ENCODE measurements around the gene PAFAH1B2.
"Not testable (repeated sequence)": the region's sequence is repeated elsewhere in the genome, so short reads cannot be mapped to it uniquely, and the experiment has no call there.

DNA sequence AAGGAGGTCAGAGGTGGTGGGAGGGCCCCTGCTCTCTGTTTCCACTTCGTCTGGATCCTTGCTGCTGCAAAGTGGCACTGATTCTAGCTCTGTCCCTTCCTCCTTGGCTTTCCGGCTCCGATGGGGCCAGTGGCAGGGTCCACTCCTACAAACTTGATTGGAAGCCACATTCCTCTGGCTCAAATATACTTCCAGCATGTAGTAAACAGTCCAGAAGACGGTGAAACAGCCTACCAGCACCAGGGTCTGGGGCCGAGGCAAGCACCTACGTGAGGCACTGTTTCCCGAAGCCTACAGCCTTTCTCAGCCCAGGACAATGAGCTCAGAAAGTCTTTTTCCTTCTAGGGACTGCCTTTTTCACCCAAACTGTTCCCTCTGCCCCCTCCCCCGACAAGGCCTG is 62.0 kb downstream of the PAFAH1B2 start:
- TF ChIP-seq, protein P1, sequence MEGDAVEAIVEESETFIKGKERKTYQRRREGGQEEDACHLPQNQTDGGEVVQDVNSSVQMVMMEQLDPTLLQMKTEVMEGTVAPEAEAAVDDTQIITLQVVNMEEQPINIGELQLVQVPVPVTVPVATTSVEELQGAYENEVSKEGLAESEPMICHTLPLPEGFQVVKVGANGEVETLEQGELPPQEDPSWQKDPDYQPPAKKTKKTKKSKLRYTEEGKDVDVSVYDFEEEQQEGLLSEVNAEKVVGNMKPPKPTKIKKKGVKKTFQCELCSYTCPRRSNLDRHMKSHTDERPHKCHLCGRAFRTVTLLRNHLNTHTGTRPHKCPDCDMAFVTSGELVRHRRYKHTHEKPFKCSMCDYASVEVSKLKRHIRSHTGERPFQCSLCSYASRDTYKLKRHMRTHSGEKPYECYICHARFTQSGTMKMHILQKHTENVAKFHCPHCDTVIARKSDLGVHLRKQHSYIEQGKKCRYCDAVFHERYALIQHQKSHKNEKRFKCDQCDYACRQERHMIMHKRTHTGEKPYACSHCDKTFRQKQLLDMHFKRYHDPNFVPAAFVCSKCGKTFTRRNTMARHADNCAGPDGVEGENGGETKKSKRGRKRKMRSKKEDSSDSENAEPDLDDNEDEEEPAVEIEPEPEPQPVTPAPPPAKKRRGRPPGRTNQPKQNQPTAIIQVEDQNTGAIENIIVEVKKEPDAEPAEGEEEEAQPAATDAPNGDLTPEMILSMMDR (IDR thresholded peaks at IDR 0.05) = not testable (repeated sequence)
- TF ChIP-seq EZH2 (IDR thresholded peaks at IDR 0.05) = not testable (repeated sequence)
